ENCODE data around the gene MLLT1.

MLLT1 gene

DNA sequence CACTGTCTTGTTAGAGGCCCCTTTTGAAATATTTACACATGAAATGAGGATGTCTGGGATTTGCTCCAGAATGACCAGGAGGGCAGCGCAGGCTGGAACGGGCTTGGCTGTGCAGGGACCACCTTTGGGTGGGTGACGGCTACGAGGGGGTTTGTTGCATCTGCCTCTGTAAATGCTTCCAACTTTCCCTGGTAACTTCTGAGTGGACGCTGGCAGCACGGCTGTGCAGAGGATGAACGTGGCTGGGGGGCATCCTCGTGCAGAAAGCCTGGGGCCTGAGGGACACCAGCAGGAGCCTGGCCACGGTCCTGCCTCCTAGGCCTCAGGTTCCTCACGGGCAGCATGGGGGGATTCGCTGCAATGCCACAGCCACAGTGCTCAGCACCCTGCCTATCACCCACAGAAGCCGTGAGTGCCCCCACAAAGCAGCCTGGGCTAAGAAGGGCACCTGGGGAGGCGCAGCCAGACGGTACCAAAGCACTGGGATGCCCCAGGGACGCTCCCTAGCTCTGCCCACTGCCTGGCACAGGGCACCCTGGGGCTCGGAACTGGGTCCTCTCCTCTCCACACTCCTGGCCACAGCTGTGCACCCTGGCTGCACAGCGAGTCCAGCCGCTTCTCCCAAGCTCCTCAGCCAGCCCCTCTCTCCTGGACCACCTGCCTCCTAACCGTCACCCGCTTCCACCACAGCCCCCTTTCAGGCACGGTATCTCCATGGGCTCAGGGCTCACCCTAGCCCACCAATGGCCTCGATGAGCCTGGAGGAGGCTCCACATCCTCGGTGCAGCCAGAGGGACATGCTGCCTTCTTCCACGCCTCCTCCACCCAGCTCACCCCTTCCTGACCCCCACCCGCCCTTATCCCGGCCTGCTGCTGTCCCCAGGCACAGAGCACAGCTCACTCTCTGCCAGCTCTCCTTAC, 44.5 kb downstream of the MLLT1 start:
- Histone ChIP-seq H2AFZ (ENCODE audit: low read depth, low read length, severe bottlenecking) (no peak overlapping the region), H3K27ac (ENCODE audit: low read depth, low read length) (no peak overlapping the region), H4K20me1 (ENCODE audit: low read depth, low read length) (no peaks in the 10 kb centered on the region; the same call in 1 of the 2 replicates), H3K4me3 (ENCODE audit: insufficient read depth, low read length, poor library complexity, severe bottlenecking) (no peak overlapping the region), H3K27me3 (ENCODE audit: low read length) (no peaks in the 10 kb centered on the region), H3K36me3 (ENCODE audit: low read length) (no peaks in the 10 kb centered on the region), H3K79me2 (ENCODE audit: insufficient read depth, low read length) (peaks cover 72% of the 10 kb centered on the region), H3K9ac (ENCODE audit: low read length) (no peak overlapping the region), H3F3A (ENCODE audit: insufficient read depth) (no peaks in the 10 kb centered on the region), H3K9me2 (replicated peaks; ENCODE audit: insufficient read depth, low read length) (no peaks in the 10 kb centered on the region), H3K4me2 (ENCODE audit: low read depth, low read length, poor library complexity, severe bottlenecking) (no peak overlapping the region), H3K9me3 (ENCODE audit: insufficient read depth, low read length) (no peaks in the 10 kb centered on the region)
- TF ChIP-seq, protein P1, sequence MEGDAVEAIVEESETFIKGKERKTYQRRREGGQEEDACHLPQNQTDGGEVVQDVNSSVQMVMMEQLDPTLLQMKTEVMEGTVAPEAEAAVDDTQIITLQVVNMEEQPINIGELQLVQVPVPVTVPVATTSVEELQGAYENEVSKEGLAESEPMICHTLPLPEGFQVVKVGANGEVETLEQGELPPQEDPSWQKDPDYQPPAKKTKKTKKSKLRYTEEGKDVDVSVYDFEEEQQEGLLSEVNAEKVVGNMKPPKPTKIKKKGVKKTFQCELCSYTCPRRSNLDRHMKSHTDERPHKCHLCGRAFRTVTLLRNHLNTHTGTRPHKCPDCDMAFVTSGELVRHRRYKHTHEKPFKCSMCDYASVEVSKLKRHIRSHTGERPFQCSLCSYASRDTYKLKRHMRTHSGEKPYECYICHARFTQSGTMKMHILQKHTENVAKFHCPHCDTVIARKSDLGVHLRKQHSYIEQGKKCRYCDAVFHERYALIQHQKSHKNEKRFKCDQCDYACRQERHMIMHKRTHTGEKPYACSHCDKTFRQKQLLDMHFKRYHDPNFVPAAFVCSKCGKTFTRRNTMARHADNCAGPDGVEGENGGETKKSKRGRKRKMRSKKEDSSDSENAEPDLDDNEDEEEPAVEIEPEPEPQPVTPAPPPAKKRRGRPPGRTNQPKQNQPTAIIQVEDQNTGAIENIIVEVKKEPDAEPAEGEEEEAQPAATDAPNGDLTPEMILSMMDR (IDR thresholded peaks at IDR 0.05; ENCODE audit: insufficient read depth, low read length, poor library complexity, severe bottlenecking) = no peak
- no peak for TF ChIP-seq EZH2phosphoT487 (conservative IDR thresholded peaks at IDR 0.05; ENCODE audit: low read length)

DNA sequence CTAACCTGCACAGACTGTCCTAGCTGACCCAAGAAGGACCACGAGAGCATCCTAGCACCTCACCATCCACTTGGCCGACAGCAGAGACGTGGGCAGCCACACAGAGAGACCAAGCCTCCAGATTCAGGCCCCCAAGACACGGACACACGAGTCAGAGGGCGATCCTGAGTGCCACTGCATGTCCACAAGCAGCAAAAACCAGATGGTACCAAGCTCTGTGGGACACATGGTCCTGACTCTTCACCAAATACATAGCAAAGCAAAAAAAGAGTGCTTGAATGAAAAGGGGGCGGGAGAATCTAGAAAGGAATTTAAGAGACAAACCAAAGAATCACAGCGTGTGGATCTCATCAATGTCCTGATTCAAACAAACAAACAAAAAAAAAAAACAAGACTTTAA, 45.2 kb downstream of the MLLT1 start:
- no peaks in the 10 kb centered on the region for H3K36me3 ChIP-seq (ENCODE audit: low read length)
- peaks cover 65% of the 10 kb centered on the region for H3K79me2 ChIP-seq (ENCODE audit: insufficient read depth, low read length)
- H3K4me2 ChIP-seq (ENCODE audit: low read depth, low read length, poor library complexity, severe bottlenecking) = no peak overlapping the region
- H4K20me1 ChIP-seq (ENCODE audit: low read depth, low read length) = no peaks in the 10 kb centered on the region; the same call in 1 of the 2 replicates
- H3K27ac ChIP-seq (ENCODE audit: low read depth, low read length) = no peak overlapping the region
- no peaks in the 10 kb centered on the region for H3F3A ChIP-seq (ENCODE audit: insufficient read depth)
- no peak overlapping the region for H3K9ac ChIP-seq (ENCODE audit: low read length)
- no peaks in the 10 kb centered on the region for H3K9me2 ChIP-seq (replicated peaks; ENCODE audit: insufficient read depth, low read length)
- H3K27me3 ChIP-seq (ENCODE audit: low read length) = no peaks in the 10 kb centered on the region
- no peaks in the 10 kb centered on the region for H3K9me3 ChIP-seq (ENCODE audit: insufficient read depth, low read length)
- H2AFZ ChIP-seq (ENCODE audit: low read depth, low read length, severe bottlenecking) = no peak overlapping the region
- TF ChIP-seq, protein P1 (IDR thresholded peaks at IDR 0.05; ENCODE audit: insufficient read depth, low read length, poor library complexity, severe bottlenecking) = no peak
- TF ChIP-seq EZH2phosphoT487 (conservative IDR thresholded peaks at IDR 0.05; ENCODE audit: low read length) = no peak
- H3K4me3 ChIP-seq (ENCODE audit: insufficient read depth, low read length, poor library complexity, severe bottlenecking) = no peak overlapping the region

DNA sequence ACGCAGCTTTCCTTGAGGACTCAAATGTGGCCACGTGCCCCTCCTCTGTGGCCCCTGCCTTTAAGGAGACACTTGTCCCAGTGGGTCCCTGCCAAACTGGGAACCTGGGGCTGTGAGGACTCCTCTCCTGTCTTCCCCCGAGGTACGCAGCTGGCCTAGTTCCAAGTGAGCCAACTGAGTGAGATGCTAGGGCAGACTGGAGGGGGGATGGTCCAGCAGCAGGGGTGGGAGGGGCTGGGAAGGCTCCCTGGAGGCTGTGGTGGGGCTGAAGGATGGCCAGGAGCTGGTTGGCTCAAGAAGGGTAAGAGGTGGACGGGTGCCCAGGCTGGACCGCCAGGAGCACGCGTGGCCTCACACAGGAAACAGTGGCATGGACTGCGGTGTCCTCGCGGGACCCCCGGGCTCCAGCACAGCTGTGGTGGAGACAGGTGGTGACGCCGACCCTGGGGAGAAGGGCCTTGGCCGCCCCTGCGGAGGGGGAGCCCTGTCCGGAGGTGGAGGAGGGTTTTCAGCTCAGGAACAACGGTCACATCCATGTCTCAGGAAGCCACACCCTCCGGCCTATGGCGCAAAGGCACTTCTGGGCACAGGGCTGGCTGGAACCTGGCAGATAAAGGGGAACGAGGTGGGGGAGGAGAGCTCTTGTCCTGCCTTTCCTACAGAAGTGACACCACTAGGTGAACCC, 45.8 kb downstream of the MLLT1 start:
- no peaks in the 10 kb centered on the region for H3K36me3 ChIP-seq (ENCODE audit: low read length)
- TF ChIP-seq, protein P1 (IDR thresholded peaks at IDR 0.05; ENCODE audit: insufficient read depth, low read length, poor library complexity, severe bottlenecking) = no peak
- no peak for TF ChIP-seq EZH2phosphoT487 (conservative IDR thresholded peaks at IDR 0.05; ENCODE audit: low read length)
- H3K9ac ChIP-seq (ENCODE audit: low read length) = no peak overlapping the region
- H3K79me2 ChIP-seq (ENCODE audit: insufficient read depth, low read length) = peaks cover 59% of the 10 kb centered on the region
- no peak overlapping the region for H2AFZ ChIP-seq (ENCODE audit: low read depth, low read length, severe bottlenecking)
- no peaks in the 10 kb centered on the region for H3K9me3 ChIP-seq (ENCODE audit: insufficient read depth, low read length)
- H3F3A ChIP-seq (ENCODE audit: insufficient read depth) = no peaks in the 10 kb centered on the region
- no peak overlapping the region for H3K4me2 ChIP-seq (ENCODE audit: low read depth, low read length, poor library complexity, severe bottlenecking)
- H3K9me2 ChIP-seq (replicated peaks; ENCODE audit: insufficient read depth, low read length) = no peaks in the 10 kb centered on the region
- H3K27ac ChIP-seq (ENCODE audit: low read depth, low read length) = no peak overlapping the region
- H3K4me3 ChIP-seq (ENCODE audit: insufficient read depth, low read length, poor library complexity, severe bottlenecking) = no peak overlapping the region
- H3K27me3 ChIP-seq (ENCODE audit: low read length) = no peaks in the 10 kb centered on the region
- no peaks in the 10 kb centered on the region; the same call in 1 of the 2 replicates for H4K20me1 ChIP-seq (ENCODE audit: low read depth, low read length)
